Measurements from ENCODE around the gene TAF5L.
"Not testable (repeated sequence)": the region's sequence is repeated elsewhere in the genome, so short reads cannot be mapped to it uniquely, and the experiment has no call there.

The TAF5L gene

DNA sequence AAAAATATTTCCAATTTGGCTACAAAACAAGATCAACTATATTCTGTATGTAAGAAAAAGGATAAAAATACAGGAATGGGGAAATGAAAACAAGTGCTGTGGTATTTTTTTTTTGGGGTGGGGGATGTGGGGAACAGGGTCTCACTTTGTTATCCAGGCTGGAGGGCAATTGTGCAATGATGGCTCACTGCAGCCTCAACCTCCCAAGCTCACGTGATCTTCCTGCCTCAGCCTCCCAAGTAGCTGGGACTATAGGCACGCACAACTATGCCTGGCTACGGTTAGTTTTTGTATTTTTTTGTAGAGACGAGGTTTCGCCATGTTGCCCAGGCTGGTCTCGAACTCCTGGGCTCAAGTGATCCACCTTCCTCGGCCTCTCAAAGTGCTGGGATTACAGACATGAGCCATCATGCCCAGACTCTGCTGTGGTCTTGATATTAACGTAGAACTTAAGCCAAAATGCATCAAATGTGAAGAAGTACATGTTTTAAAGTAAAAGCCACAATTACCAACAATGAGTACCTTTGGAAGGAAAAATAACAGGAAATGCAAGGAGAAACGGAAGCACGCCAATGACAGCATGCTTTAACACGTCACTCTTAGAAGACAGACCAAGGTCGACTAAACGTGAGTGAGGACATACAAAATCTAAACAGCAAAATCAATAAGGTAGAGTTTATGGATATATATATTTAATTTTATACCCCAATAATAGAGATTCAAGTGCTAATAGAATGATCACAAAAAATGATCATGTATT, 58.6 kb downstream of the TAF5L start:
- DNase-seq (ENCODE audit: low read depth, low spot score): no peak

DNA sequence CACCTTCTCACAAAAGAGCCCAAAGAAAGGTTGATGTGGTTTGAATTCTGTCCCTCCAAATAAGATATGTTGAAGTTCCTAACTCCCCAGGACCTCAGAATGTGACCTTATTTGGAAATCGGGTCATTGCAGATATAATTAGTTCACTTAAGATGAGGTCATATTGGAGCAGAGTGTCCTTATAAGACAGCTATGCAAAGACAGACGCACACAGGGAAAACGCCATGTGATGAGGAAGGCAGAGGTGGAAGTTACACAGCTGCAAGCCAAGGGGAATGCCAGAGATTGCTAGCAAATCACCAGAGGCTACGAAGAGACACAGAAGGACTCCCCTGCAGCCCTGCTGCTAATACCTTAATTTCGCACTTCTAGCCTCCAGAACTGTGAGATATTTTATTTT, 62.2 kb downstream of the TAF5L start:
- DNase-seq (ENCODE audit: low read depth, low spot score): no peak

DNA sequence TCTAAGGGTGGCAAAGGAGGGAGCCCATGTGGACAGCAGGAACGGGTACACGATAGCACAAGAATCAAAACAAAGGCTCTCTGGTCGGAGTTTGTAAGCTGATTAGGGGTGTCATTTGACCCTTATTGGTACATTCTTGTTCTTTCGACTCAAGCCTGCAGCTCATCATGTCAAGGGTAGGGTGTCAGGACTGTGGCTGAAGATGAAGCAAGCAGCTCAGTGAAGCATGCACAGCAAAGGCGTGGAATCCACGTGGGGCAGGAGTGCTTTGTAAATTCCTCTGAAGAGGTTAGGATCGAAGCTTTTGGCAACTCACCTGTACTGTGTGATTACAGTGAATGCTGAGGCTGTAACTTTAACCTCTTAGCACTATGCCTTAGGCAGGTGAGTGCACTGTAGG, 62.7 kb downstream of the TAF5L start:
- DNase-seq (ENCODE audit: low read depth, low spot score): peak; percentile 36

DNA sequence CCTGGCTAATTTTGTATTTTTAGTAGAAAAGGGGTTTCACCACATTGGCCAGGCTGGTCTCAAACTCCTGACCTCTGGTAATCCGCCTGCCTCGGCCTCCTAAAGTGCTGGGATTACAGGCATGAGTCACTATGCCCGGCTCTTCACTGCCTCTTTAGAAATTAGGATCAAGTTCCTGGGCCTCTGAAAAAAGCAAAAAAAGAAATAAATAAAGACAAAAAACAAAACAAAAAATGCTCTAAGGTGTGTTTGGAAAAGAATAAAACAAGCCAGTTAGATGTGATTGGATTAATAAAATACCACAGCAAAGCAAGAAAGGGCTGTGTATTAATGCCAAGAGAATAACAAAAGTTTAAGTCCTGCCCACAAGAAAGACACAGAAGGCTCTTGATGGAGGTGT, 63.2 kb downstream of the TAF5L start:
- DNase-seq (ENCODE audit: low read depth, low spot score): no peak

DNA sequence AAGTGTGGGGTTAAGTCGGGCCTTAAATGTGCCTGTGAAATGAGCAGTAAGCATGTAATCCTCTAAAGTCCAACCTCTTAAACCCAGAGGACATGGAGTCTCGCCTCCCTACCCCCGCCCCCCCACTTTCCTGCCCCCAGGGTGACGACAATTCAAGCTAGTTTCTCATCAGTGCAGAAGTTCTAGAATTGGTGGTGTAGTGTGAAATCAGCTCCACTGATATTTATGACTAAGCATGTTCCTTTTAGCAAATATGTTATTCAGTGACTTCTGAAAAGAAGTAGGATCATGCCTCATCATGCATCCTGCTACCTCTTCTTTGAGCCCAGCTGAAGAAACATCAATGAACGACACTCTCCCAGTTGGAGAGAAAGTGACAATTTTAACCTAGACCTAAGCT, 64.8 kb downstream of the TAF5L start:
- DNase-seq (ENCODE audit: low read depth, low spot score): no peak

DNA sequence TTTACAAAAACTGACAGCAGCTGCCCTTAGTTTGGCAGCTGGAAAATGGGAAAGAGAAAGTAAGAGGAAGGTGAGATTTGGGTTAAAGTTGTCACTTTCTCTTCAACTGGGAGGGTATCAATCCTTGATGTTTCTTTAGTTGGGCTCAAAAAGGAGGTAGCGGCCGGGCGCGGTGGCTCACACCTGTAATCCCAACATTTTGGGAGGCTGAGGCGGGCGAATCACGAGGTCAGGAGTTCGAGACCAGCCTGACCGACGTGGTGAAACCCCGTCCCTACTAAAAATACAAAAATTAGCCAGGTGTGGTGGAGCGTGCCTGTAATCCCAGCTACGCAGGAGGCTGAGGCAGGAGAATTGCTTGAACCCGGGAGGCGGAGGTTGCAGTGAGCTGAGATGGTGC, 65.8 kb downstream of the TAF5L start:
- DNase-seq (ENCODE audit: low read depth, low spot score): not testable (repeated sequence)

DNA sequence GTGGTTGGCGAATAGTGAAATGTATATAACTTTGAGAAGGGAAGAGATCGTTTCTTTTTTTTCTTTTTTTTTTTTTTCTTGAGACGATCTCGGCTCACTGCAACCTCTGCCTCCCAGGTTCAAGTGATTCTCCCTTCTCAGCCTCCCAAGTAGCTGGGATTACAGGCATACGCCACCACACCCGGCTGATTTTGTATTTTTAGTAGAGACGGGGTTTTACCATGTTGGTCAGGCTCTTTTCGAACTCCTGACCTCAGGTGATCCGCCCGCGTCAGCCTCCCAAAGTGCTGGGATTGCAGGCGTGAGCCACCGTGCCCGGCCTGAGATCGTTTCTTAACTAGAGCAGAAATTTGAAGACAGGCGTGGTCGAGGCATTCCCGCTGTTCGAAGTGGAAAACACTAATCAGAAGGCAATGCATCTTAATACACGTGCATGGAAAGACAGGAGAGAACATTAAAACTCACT, 66.6 kb downstream of the TAF5L start:
- DNase-seq (ENCODE audit: low read depth, low spot score): not testable (repeated sequence)

DNA sequence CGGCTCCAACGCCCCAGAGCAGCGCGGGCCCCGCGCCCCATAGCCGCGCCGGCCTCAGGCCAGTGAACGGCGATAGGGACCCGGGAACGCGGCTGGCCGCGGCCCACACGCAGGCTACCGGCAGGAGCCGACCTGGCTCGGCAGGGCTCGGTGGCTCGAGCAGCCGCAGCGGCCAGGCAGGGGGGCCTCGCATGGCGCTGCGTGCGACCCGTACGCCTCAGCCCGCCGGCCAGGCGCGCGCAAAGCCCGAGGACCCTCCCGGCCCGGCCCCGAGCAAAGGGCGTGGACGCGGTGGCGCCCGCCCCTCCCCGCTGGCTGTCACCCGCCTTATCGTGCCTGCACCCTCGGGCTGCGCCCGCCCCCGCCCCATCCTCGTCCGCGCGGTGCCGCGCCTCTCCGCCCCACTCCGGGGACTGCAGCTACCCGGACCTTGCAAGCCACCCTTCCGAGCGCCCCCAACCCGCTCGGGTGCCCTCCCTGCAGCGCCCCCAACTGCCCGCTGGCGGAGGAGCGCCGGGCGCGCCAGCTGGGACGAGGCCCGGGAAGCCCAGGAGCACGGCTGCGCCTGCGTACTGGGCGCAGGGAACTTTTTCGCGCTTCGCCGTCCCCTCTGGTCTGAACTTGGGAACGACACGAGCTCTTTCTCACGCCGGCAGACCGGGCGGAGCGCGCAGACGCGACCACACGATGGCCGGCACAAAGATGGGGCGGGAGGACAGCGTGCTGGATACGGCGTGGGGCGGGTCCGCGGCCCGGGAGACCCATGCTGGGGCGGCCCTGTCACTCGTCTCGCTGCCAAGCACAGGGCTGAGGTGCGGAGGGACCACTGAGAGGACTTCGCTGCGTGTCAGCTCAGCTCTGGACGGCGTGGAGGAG, 67.2 kb downstream of the TAF5L start, which contains the start of gene ABCB10:
TSS of gene ABCB10 (minus strand) at position 248 of the 876 bp plus-strand sequence. CDS start at position 193, 55 bp downstream.
- peak; percentile 99 for DNase-seq (ENCODE audit: low read depth, low spot score)

DNA sequence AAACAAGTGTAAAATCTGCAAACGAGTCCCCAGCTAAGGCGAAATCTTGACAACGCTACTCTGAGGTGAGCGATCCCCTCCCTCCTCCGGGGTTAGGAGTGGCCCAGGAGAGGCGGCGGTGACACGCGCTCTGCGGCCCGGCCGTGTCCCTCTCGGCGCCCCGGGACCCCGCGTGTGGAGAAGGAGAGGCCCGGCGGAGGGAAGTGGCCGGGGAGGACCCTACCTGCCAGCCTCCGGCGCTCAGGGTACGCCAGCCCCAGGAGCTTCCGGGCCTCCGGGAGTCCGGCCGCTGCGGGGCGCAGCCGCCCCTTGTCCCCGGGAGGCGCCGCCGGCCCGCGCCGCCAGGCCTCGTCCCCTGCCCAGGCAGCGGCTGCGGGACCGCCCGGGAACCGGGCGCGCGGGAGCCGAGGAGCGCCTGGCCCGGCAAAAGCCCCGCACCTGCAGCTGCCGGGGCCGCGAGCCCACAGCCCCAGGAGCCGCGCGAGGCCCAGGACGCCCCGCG, 68.0 kb downstream of the TAF5L start:
- DNase-seq (ENCODE audit: low read depth, low spot score): no peak

DNA sequence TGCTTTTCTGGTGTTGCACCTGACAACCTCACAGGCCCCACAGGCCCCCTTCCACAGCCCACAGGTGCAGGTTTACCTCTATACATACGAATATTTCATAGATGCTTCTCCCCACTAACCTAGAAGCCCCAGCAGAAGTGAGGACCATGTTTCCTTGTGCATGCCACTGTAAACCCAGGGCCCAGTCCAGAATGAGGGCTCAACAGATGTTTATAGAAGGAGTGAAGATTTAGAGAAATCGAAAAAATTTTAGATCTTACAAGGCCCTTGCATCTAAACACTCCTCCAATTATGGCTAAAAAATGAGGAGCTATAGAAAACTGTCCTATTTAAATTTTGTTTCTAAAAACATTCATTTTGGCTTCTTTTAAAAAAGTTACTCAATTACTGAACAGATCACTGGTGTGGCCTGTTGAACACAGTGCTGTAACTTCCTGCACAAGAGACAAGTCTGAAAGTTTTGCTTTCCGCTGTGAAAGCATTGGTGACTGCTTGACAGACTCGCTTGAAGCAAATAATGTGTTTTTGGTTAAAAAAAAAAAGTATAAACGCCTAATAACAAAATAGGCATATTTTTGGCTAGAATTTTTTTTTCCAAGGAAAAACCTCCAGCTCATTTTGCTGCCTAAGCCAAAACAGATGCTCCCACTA, 68.6 kb downstream of the TAF5L start:
- DNase-seq (ENCODE audit: low read depth, low spot score): no peak

DNA sequence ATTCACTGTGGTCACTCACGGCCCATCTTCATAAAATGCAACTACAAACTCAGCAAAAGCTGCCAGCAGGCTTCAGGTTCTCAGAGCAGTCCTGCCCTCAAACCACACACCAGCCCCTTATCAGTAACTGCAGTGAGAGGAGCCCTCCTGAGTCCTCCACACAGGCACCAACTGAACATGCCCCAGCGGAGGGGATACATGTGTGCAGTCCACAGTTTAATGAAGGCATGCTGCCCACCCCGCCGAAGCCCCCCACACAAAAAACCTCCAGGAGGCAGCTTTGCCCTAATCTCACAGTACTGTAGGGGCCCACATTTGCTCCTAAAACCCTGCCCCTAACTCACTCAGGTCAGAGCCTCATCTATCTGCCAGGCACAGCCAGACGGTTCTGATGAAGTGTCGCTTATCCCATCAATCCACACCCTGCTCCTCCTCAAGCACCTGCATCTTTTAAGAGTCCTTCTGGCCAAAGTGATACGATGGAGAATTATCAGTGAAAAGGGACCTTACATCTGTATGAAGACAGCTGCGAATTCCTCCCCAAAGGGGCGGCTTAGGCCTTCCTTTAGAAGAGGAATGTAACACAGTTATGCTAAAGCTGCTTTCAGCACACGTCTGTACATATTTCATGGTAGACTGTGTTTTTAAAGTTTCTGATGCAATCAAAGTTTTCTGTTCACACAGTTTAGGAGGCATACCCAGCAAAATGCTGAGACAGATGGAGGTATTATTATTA, 70.9 kb downstream of the TAF5L start:
- no peak for DNase-seq (ENCODE audit: low read depth, low spot score)

DNA sequence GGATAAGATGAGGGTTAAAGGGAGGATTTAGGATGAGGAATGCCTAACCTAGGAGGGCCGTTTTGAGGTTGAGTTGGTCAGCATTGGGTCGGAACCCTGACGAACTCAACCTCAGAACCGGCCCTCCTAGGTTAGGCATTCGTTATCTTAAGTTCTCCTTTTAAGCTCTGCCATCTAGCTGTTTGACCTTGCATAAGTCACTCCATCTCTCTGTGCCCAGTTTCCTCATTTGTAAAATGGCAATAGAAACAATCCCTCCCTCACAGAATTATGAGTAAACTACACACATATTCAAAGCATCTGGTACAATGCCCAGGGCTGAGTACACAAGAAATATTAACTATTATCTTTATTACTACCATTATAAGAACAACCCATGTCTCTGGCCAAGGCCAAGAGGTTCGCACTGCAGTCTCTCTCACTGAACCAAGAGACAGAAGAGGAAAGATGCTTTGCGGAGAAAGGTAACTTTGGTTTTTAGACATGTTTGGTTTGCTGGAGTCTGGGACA, 72.2 kb downstream of the TAF5L start:
- DNase-seq (ENCODE audit: low read depth, low spot score): no peak

DNA sequence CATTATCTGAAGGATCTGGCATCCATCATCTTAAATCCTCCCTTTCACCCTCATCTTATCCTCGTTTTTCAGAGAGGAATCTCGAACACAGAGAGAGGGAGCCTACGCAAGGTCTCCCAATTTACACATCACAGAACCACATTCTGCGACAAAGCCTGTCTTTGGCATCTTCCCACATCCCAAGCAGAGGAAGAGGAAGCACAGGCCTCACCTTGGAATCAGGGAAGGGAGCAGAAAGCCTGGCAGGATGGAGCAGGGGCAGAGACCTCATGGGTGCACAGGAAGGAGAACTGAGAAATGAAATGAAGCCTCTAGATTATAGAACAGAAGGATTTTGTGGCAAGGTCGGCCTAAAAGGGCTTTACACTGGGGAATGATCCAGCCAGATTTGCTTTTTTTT, 73.2 kb downstream of the TAF5L start:
- DNase-seq (ENCODE audit: low read depth, low spot score): no peak

DNA sequence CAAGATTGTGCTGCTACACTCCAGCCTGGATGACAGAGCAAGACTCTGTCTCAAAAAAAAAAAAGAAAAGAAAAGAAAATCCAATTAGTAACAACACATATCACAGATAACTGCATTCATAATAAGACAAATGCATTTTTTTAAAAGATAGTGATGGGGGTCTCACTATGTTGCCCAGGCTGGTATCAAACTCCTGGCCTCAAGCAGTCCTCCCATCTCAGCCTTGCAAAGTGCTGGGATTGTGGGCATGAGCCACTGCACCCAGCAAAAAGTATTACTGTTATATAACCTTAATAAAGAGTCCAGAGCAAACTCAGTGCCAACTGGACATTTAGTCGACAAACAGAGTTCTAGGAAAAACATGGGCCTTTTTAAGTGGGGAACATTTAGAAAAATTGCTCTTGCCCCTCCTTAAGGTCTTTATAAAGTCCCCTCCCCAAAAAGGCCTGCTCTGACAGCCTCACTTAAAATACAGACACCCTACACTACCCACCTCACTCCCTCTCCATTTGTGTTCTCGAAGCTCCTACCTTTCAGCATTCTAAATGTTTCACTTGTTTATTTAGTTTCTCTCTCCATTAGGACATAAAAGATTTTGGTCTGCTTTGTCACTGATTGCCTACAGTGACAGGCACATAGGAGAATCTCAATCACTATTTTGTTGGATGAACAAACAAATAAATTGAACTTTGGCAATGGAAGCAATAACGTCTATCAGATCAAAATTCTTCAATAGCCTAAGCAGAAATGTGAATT, 74.9 kb downstream of the TAF5L start:
- no peak for DNase-seq (ENCODE audit: low read depth, low spot score)

DNA sequence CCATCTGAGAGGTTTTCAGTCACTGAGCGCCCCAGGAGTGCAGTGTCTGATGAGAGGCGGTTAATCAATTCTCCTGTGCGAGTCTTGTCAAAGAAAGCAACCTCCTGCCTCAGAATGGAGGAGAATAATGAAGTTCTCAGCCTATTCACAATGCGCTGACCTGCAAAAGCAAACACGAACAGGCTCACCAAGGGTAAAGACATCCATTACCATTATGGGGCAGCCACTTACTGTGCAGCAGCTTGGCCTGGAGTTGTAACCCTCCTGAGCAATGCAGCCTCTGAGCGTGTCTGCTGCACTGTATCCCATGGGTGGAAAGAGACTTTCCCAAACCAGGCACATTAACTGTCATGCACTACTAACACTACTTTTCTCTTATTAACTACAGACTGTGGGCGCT, 78.4 kb downstream of the TAF5L start:
- DNase-seq (ENCODE audit: low read depth, low spot score): no peak

DNA sequence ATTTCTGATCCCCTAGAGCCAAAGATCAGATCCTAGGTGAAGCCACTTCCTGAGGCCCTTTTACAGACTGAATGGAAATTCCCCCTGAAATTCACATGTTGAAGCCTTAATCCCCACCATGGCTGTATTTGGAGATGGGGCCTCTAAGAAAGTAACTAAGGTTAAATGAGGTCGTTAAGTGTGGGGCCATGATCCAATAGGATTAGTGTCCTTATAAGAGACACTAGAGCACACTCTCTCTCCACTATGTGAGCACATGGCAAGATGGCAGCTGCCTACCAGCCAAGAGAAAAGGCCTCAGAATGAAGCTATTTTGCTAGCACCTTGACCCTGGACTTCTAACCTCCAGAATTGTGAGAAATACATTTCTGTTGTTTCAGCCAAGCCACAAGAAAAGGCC, 81.3 kb downstream of the TAF5L start:
- DNase-seq (ENCODE audit: low read depth, low spot score): no peak
